Caki2 (cell line): ENCODE data around the gene DDX1. TPM values are rescaled to one million over a fixed set of nuclear protein-coding genes. Genes with fewer than 3 reads are reported as not detected.

Experiments
- DNase-seq: peaks from one replicate; pipeline ENCODE4 v3.0.0-alpha.2; 2015; ENCODE audit warnings: low read depth
- in situ Hi-C: cut with HindIII; loops from 2 replicates; pipeline ENCODE4 v1.10.0; 2016; ENCODE audit warnings: low sequenced_read_pairs, low pct_unique_long_range_greater_than_20kb, mixed read lengths
- total RNA-seq: library from RNA; depleted of rRNA; stranded (reverse); fragments of >200 nt; shearing (Covaris generic); gene quantifications from 2 replicates; pipeline ENCODE4 v1.2.3, GENCODE V29; 2014; ENCODE audit warnings: low replicate concordance

DDX1 gene
- total RNA-seq, 1 experiment from 2014 or later, result 91.0 TPM

- in situ Hi-C loops, result loop anchor here (25.0 kb wide), 1 partner anchor 852 kb away; no protein-coding TSS in a partner anchor
- no peak for DNase-seq
These were observed 43.3 kb downstream of the DDX1 start for GRCh38 chr2:15634846-15635490.

- in situ Hi-C loops, result loop anchor here (25.0 kb wide), 1 partner anchor 850 kb away; no protein-coding TSS in a partner anchor
- DNase-seq, result peak; percentile 59
These were observed 45.5 kb downstream of the DDX1 start for GRCh38 chr2:15636972-15637785.

GRCh38 chr2:15638720-15639119, 47.1 kb downstream of the DDX1 start:
- no peak for DNase-seq
- in situ Hi-C loops, result loop anchor here (25.0 kb wide), 1 partner anchor 849 kb away; no protein-coding TSS in a partner anchor

- in situ Hi-C loops, result loop anchor here (25.0 kb wide), 1 partner anchor 848 kb away; no protein-coding TSS in a partner anchor
- no peak for DNase-seq
These were observed 47.9 kb downstream of the DDX1 start for GRCh38 chr2:15639323-15640251.

- in situ Hi-C loops, result loop anchor here (25.0 kb wide), 1 partner anchor 847 kb away; no protein-coding TSS in a partner anchor
- peak; percentile 44 for DNase-seq
These were observed 48.6 kb downstream of the DDX1 start for GRCh38 chr2:15640261-15640711.

- in situ Hi-C loops, result loop anchor here (25.0 kb wide), 1 partner anchor 847 kb away; no protein-coding TSS in a partner anchor
These were observed 49.1 kb downstream of the DDX1 start for GRCh38 chr2:15640784-15641183.

GRCh38 chr2:15641530-15641982, 49.9 kb downstream of the DDX1 start:
- in situ Hi-C loops, result loop anchor here (25.0 kb wide), 1 partner anchor 846 kb away; no protein-coding TSS in a partner anchor
- no peak for DNase-seq

More at GRCh38 chr2:15640784-15641183, 49.1 kb downstream of the DDX1 start:
- DNase-seq, result no peak

- in situ Hi-C loops, result loop anchor here (25.0 kb wide), 1 partner anchor 845 kb away; no protein-coding TSS in a partner anchor
- DNase-seq, result no peak
These were observed 50.5 kb downstream of the DDX1 start for GRCh38 chr2:15642011-15642814.

- in situ Hi-C loops, result loop anchor here (25.0 kb wide), 1 partner anchor 844 kb away; no protein-coding TSS in a partner anchor
- no peak for DNase-seq
These were observed 51.3 kb downstream of the DDX1 start for GRCh38 chr2:15642815-15643500.

- no peak for DNase-seq
- in situ Hi-C loops, result loop anchor here (25.0 kb wide), 1 partner anchor 843 kb away; no protein-coding TSS in a partner anchor
These were observed 52.3 kb downstream of the DDX1 start for GRCh38 chr2:15643791-15644585.

GRCh38 chr2:15645300-15645699, 53.6 kb downstream of the DDX1 start:
- in situ Hi-C loops, result loop anchor here (25.0 kb wide), 1 partner anchor 842 kb away; no protein-coding TSS in a partner anchor
- no peak for DNase-seq

- in situ Hi-C loops, result loop anchor here (25.0 kb wide), 1 partner anchor 841 kb away; no protein-coding TSS in a partner anchor
- no peak for DNase-seq
These were observed 54.2 kb downstream of the DDX1 start for GRCh38 chr2:15645720-15646385.

- in situ Hi-C loops, result loop anchor here (25.0 kb wide), 1 partner anchor 841 kb away; no protein-coding TSS in a partner anchor
- no peak for DNase-seq
These were observed 55.0 kb downstream of the DDX1 start for GRCh38 chr2:15646661-15647060.

GRCh38 chr2:15647622-15648590, 56.2 kb downstream of the DDX1 start:
- in situ Hi-C loops, result loop anchor here (25.0 kb wide), 1 partner anchor 839 kb away; no protein-coding TSS in a partner anchor

More at GRCh38 chr2:15647622-15648590, 56.2 kb downstream of the DDX1 start:
- DNase-seq, result no peak
